ENCODE measurements around the gene MUCL3.
"Not testable (repeated sequence)": the region's sequence is repeated elsewhere in the genome, so short reads cannot be mapped to it uniquely, and the experiment has no call there.

MUCL3 gene

GRCh38 chr6:30940361-30940986 is at the start of gene MUCL3:
Gene MUCL3, plus strand, starts transcription at chr6:30940973. Its CDS starts 27 bp downstream, at chr6:30941000.
- DNase-seq, result no peak

GRCh38 chr6:30891450-30891723 is 49.4 kb upstream of the MUCL3 start:
- no peak for DNase-seq

GRCh38 chr6:30891816-30892538 is 48.8 kb upstream of the MUCL3 start:
- no peak for DNase-seq

- DNase-seq, result no peak
Measured at GRCh38 chr6:30893001-30893591, 47.7 kb upstream of the MUCL3 start.

- no peak for DNase-seq
Measured at GRCh38 chr6:30893666-30894065, 47.1 kb upstream of the MUCL3 start.

- DNase-seq, result no peak
Measured at GRCh38 chr6:30894381-30894780, 46.4 kb upstream of the MUCL3 start.

- no peak for DNase-seq
Measured at GRCh38 chr6:30894935-30895334, 45.8 kb upstream of the MUCL3 start.

- no peak for DNase-seq
Measured at GRCh38 chr6:30895343-30895742, 45.4 kb upstream of the MUCL3 start.

- DNase-seq, result no peak
Measured at GRCh38 chr6:30896541-30896940, 44.2 kb upstream of the MUCL3 start.

- no peak for DNase-seq
Measured at GRCh38 chr6:30897882-30898281, 42.9 kb upstream of the MUCL3 start.

GRCh38 chr6:30898750-30899360 is 41.9 kb upstream of the MUCL3 start:
- no peak for DNase-seq

GRCh38 chr6:30900863-30901417 is 39.8 kb upstream of the MUCL3 start:
- DNase-seq, result no peak

- no peak for DNase-seq
Measured at GRCh38 chr6:30901436-30901835, 39.3 kb upstream of the MUCL3 start.

- not testable (repeated sequence) for DNase-seq
Measured at GRCh38 chr6:30902196-30902595, 38.6 kb upstream of the MUCL3 start.

GRCh38 chr6:30902709-30903108 is 38.1 kb upstream of the MUCL3 start:
- DNase-seq, result no peak

GRCh38 chr6:30903236-30903635 is 37.5 kb upstream of the MUCL3 start:
- no peak for DNase-seq

- DNase-seq, result not testable (repeated sequence)
Measured at GRCh38 chr6:30907290-30907757, 33.4 kb upstream of the MUCL3 start.

- peak; percentile 98 for DNase-seq
Measured at GRCh38 chr6:30907758-30908591, 32.8 kb upstream of the MUCL3 start, which contains the start of gene GTF2H4. Gene GTF2H4, plus strand, starts transcription at chr6:30908207.

GRCh38 chr6:30908700-30909099 is 32.1 kb upstream of the MUCL3 start:
- DNase-seq, result no peak

- not testable (repeated sequence) for DNase-seq
Measured at GRCh38 chr6:30910473-30910872, 30.3 kb upstream of the MUCL3 start.

- no peak for DNase-seq
Measured at GRCh38 chr6:30912746-30913520, 27.8 kb upstream of the MUCL3 start.

GRCh38 chr6:30913721-30914075 is 27.1 kb upstream of the MUCL3 start:
- no peak for DNase-seq

Data from NCI-H146 (cell line).